Measurements from ENCODE around the gene COTL1.

DNA sequence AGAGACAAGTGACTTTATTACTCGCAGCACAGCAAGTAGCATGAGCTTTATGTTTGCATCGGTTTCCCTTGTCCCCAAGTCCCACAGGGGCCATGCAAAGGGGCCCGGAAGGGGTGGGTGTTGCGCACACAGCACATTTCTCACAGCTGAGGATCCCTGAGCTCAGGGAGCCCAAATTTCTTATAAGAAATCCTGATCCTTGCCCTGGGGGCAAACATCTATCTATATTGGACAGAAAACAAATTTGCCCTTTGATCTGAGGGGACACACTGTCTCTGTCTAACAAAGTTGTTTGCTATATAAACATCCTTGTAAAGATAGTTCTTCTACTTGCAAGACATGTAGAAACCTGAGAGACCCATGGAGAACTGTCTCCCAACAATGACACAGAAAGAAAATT lies 77.7 kb downstream of the COTL1 start:
- TF ChIP-seq POLR2A (IDR thresholded peaks at IDR 0.05; ENCODE audit: low read depth), result no peak
- TF ChIP-seq POLR2AphosphoS5 (IDR thresholded peaks at IDR 0.05), result no peak
- TF ChIP-seq, protein P1, sequence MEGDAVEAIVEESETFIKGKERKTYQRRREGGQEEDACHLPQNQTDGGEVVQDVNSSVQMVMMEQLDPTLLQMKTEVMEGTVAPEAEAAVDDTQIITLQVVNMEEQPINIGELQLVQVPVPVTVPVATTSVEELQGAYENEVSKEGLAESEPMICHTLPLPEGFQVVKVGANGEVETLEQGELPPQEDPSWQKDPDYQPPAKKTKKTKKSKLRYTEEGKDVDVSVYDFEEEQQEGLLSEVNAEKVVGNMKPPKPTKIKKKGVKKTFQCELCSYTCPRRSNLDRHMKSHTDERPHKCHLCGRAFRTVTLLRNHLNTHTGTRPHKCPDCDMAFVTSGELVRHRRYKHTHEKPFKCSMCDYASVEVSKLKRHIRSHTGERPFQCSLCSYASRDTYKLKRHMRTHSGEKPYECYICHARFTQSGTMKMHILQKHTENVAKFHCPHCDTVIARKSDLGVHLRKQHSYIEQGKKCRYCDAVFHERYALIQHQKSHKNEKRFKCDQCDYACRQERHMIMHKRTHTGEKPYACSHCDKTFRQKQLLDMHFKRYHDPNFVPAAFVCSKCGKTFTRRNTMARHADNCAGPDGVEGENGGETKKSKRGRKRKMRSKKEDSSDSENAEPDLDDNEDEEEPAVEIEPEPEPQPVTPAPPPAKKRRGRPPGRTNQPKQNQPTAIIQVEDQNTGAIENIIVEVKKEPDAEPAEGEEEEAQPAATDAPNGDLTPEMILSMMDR (IDR thresholded peaks at IDR 0.05), result no peak
- no peak for TF ChIP-seq EP300 (IDR thresholded peaks at IDR 0.05)
